ENCODE results near the gene PDX1.

GRCh38 chr13:27973291-27973690 lies 53.5 kb downstream of the PDX1 start:
- TF ChIP-seq CTCF (IDR thresholded peaks at IDR 0.05 in 8 of 11, conservative IDR thresholded peaks at IDR 0.05 in 3 of 11), result no peak
- TF ChIP-seq POLR2A (IDR thresholded peaks at IDR 0.05), result no peak
- no peak for TF ChIP-seq POLR2AphosphoS5 (IDR thresholded peaks at IDR 0.05)

Measured in spleen (tissue), 7 donors.